ENCODE data around the gene KDELR3. TPM values are rescaled to one million over a fixed set of nuclear protein-coding genes. Genes with fewer than 3 reads are reported as not detected.
"Not testable (repeated sequence)": the region's sequence is repeated elsewhere in the genome, so short reads cannot be mapped to it uniquely, and the experiment has no call there.

The KDELR3 gene
- total and polyA plus RNA-seq, 2 experiments from 2014 or later = 5.6 to 5.7 TPM

DNA sequence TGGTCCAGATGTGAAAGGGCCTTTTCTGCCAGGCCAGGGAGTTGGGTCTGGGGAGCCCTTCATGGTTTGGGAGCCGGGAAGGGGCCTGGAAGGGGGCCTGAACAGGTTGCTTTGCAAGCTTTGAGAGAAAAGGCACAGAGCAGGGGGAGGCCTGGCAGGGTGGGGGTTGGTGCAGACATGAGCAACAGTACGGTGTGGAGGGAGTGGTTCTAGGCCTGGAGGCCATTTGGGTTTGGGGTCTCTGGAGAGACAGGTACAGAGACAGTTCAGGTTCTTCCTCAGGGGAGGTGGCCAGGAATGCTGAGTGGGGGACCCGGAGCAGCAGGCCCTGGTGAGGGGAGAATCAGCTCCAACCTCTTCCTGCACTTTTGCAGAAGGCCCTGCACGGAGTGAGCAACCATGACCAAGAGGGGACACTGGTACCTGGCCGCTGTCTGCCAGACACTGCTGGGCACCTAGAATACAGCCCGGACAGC lies 1.4 kb downstream of the KDELR3 start:
- Mint-ChIP-seq H3K36me3 (ENCODE audit: low read depth) (no peaks in the 10 kb centered on the region), H3K4me3 (no peak overlapping the region), H3K4me1 (peaks cover 9% of the 10 kb centered on the region), H3K27me3 (ENCODE audit: insufficient read depth, low read depth, poor library complexity) (peaks cover 36% of the 10 kb centered on the region), H3K27ac (no peak overlapping the region), H3K9me3 (no peaks in the 10 kb centered on the region; the same call in 2 of the 3 replicates)
- no peaks in the 10 kb centered on the region for H4K20me1 ChIP-seq (replicated peaks; ENCODE audit: insufficient read depth)
- no peak overlapping the region for H3K4me3 ChIP-seq
- TF ChIP-seq, protein P1, sequence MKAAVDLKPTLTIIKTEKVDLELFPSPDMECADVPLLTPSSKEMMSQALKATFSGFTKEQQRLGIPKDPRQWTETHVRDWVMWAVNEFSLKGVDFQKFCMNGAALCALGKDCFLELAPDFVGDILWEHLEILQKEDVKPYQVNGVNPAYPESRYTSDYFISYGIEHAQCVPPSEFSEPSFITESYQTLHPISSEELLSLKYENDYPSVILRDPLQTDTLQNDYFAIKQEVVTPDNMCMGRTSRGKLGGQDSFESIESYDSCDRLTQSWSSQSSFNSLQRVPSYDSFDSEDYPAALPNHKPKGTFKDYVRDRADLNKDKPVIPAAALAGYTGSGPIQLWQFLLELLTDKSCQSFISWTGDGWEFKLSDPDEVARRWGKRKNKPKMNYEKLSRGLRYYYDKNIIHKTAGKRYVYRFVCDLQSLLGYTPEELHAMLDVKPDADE (IDR thresholded peaks at IDR 0.05) = no peak
- TF ChIP-seq, protein P2, sequence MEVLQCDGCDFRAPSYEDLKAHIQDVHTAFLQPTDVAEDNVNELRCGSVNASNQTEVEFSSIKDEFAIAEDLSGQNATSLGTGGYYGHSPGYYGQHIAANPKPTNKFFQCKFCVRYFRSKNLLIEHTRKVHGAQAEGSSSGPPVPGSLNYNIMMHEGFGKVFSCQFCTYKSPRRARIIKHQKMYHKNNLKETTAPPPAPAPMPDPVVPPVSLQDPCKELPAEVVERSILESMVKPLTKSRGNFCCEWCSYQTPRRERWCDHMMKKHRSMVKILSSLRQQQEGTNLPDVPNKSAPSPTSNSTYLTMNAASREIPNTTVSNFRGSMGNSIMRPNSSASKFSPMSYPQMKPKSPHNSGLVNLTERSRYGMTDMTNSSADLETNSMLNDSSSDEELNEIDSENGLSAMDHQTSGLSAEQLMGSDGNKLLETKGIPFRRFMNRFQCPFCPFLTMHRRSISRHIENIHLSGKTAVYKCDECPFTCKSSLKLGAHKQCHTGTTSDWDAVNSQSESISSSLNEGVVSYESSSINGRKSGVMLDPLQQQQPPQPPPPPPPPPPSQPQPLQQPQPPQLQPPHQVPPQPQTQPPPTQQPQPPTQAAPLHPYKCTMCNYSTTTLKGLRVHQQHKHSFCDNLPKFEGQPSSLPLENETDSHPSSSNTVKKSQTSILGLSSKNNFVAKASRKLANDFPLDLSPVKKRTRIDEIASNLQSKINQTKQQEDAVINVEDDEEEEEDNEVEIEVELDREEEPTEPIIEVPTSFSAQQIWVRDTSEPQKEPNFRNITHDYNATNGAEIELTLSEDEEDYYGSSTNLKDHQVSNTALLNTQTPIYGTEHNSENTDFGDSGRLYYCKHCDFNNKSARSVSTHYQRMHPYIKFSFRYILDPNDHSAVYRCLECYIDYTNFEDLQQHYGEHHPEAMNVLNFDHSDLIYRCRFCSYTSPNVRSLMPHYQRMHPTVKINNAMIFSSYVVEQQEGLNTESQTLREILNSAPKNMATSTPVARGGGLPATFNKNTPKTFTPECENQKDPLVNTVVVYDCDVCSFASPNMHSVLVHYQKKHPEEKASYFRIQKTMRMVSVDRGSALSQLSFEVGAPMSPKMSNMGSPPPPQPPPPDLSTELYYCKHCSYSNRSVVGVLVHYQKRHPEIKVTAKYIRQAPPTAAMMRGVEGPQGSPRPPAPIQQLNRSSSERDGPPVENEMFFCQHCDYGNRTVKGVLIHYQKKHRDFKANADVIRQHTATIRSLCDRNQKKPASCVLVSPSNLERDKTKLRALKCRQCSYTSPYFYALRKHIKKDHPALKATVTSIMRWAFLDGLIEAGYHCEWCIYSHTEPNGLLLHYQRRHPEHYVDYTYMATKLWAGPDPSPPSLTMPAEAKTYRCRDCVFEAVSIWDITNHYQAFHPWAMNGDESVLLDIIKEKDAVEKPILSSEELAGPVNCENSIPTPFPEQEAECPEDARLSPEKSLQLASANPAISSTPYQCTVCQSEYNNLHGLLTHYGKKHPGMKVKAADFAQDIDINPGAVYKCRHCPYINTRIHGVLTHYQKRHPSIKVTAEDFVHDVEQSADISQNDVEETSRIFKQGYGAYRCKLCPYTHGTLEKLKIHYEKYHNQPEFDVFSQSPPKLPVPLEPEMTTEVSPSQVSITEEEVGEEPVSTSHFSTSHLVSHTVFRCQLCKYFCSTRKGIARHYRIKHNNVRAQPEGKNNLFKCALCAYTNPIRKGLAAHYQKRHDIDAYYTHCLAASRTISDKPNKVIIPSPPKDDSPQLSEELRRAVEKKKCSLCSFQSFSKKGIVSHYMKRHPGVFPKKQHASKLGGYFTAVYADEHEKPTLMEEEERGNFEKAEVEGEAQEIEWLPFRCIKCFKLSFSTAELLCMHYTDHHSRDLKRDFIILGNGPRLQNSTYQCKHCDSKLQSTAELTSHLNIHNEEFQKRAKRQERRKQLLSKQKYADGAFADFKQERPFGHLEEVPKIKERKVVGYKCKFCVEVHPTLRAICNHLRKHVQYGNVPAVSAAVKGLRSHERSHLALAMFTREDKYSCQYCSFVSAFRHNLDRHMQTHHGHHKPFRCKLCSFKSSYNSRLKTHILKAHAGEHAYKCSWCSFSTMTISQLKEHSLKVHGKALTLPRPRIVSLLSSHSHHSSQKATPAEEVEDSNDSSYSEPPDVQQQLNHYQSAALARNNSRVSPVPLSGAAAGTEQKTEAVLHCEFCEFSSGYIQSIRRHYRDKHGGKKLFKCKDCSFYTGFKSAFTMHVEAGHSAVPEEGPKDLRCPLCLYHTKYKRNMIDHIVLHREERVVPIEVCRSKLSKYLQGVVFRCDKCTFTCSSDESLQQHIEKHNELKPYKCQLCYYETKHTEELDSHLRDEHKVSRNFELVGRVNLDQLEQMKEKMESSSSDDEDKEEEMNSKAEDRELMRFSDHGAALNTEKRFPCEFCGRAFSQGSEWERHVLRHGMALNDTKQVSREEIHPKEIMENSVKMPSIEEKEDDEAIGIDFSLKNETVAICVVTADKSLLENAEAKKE (CRISPR knock-in tag; IDR thresholded peaks at IDR 0.05) = no peak
- TF ChIP-seq JUNB (IDR thresholded peaks at IDR 0.05; ENCODE audit: unreplicated experiment) (no peak), STAT1 (IDR thresholded peaks at IDR 0.05; ENCODE audit: unreplicated experiment) (no peak)
- peaks cover 5% of the 10 kb centered on the region; the same call in 1 of the 2 replicates for H3K4me1 ChIP-seq (ENCODE audit: insufficient read depth)
- H3F3A ChIP-seq (replicated peaks; ENCODE audit: low read depth) = peaks cover 14% of the 10 kb centered on the region; the same call in 1 of the 2 replicates
- DNase-seq (ENCODE audit: low spot score) (no peak), ATAC-seq (no peak)
- H3K4me2 ChIP-seq = no peak overlapping the region
- no peak overlapping the region for H2AFZ ChIP-seq
- H3K79me2 ChIP-seq (replicated peaks; ENCODE audit: insufficient read depth) = no peaks in the 10 kb centered on the region
- no peaks in the 10 kb centered on the region for H3K36me3 ChIP-seq (ENCODE audit: insufficient read depth)
- no peak overlapping the region for H3K27ac ChIP-seq (ENCODE audit: low read depth)
- H3K9me2 ChIP-seq (ENCODE audit: insufficient read depth) = no peaks in the 10 kb centered on the region
- peaks cover 39% of the 10 kb centered on the region for H3K27me3 ChIP-seq (ENCODE audit: insufficient read depth)

DNA sequence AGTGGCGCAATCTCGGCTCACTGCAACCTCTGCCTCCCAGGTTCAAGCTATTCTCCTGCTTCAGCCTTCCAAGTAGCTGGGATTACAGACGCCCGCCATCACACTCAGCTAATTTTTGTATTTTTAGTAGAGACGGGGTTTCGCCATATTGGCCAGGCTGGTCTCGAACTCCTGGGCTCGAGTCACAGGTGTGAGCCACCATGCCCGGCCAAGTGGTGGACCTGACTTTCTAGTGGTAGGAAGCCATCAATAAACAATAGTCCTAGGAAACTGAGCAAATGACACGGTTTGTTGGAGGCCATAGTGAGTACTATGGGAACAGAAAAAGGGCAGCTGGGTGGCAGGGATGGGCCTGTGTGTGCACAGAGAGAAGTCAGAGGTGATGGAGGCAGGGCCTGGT lies 2.3 kb downstream of the KDELR3 start:
- H3K27me3 Mint-ChIP-seq (ENCODE audit: insufficient read depth, low read depth, poor library complexity) = peaks cover 34% of the 10 kb centered on the region
- H3K9me2 ChIP-seq (ENCODE audit: insufficient read depth); H3K27ac Mint-ChIP-seq; H3K4me2 ChIP-seq; H3K4me3 ChIP-seq; H3K4me1 Mint-ChIP-seq; H4K20me1 ChIP-seq (replicated peaks; ENCODE audit: insufficient read depth); H3K79me2 ChIP-seq (replicated peaks; ENCODE audit: insufficient read depth); H3K36me3 Mint-ChIP-seq (ENCODE audit: low read depth); DNase-seq (ENCODE audit: low spot score); ATAC-seq; H3K9me3 Mint-ChIP-seq; H2AFZ ChIP-seq; H3K36me3 ChIP-seq (ENCODE audit: insufficient read depth); H3K4me1 ChIP-seq (ENCODE audit: insufficient read depth); H3K4me3 Mint-ChIP-seq; H3K27ac ChIP-seq (ENCODE audit: low read depth): not testable (repeated sequence)
- Histone ChIP-seq H3F3A (replicated peaks; ENCODE audit: low read depth) (peaks cover 14% of the 10 kb centered on the region; the same call in 1 of the 2 replicates), H3K27me3 (ENCODE audit: insufficient read depth) (peaks cover 38% of the 10 kb centered on the region)
